PC-9 (cell line): ENCODE measurements around the gene IRAK2. TPM values are rescaled to one million over a fixed set of nuclear protein-coding genes. Genes with fewer than 3 reads are reported as not detected.

Source experiments
- BruUV-seq: library from RNA; stranded (reverse); fragments of 400-500 nt; replicated peaks from 2 replicates; lab custom pipeline; 2021; lab: Mats Ljungman, UMichigan
- CTCF ChIA-PET: fragments of 300-600 bp; sonication (Branson Sonifier 250); formaldehyde crosslinking; loops from one replicate; lab custom pipeline; 2022; ENCODE audit warnings: antibody characterized with exemption; lab: Charles Lee
- POLR2A ChIA-PET: fragments of 300-600 bp; sonication (Branson Sonifier 250); formaldehyde crosslinking; loops from one replicate; lab custom pipeline; 2022; ENCODE audit warnings: antibody characterized with exemption; ENCODE audit not compliant: unreplicated experiment; lab: Charles Lee
- DNase-seq, 2 experiments: peaks; one replicate each; pipeline versions ENCODE4 v3.0.0 to v3.0.0-alpha.2; 2015 to 2022; ENCODE audit warnings: mixed read lengths in 1 of 2
- H2AFZ ChIP-seq: fragments of 200-600 bp; sonication (generic); 2 replicates; pipeline ENCODE4 v1.8.1; 2017; ENCODE audit warnings: antibody characterized with exemption
- H3F3A ChIP-seq: fragments of 200-600 bp; sonication (generic); 2 replicates; pipeline ENCODE4 v1.8.1; 2017; ENCODE audit warnings: antibody characterized with exemption, mild to moderate bottlenecking, low read depth; ENCODE audit not compliant: insufficient read depth
- H3K27ac ChIP-seq: fragments of 200-600 bp; sonication (generic); 2 replicates; pipeline ENCODE4 v1.6.1; 2016; ENCODE audit warnings: mixed run types
- H3K27me3 ChIP-seq: fragments of 200-600 bp; sonication (generic); 2 replicates; pipeline ENCODE4 v1.6.1; 2016; ENCODE audit warnings: low read depth, mixed run types; ENCODE audit not compliant: insufficient read depth
- H3K36me3 ChIP-seq: fragments of 200-600 bp; sonication (generic); 2 replicates; pipeline ENCODE4 v1.6.1; 2016; ENCODE audit warnings: low read depth, mixed run types
- H3K4me1 ChIP-seq: fragments of 200-600 bp; sonication (generic); replicated peaks from 2 replicates; pipeline ENCODE4 v1.6.1; 2016; ENCODE audit warnings: mixed run types; ENCODE audit not compliant: insufficient read depth
- H3K4me2 ChIP-seq: fragments of 200-600 bp; sonication (generic); 2 replicates; pipeline ENCODE4 v1.6.1; 2017; ENCODE audit warnings: mixed run types
- H3K4me3 ChIP-seq: fragments of 200-600 bp; sonication (generic); 2 replicates; pipeline ENCODE4 v1.6.1; 2016; ENCODE audit warnings: mixed run types
- H3K79me2 ChIP-seq: fragments of 200-600 bp; sonication (generic); 2 replicates; pipeline ENCODE4 v1.6.1; 2017; ENCODE audit warnings: low read depth, mixed run types
- H3K9me2 ChIP-seq: fragments of 200-600 bp; sonication (generic); 2 replicates; pipeline ENCODE4 v1.8.1; 2017; ENCODE audit warnings: mild to moderate bottlenecking; ENCODE audit not compliant: insufficient read depth
- H3K9me3 ChIP-seq: fragments of 200-600 bp; sonication (generic); 2 replicates; pipeline ENCODE4 v1.8.1; 2016; ENCODE audit warnings: low read depth; ENCODE audit not compliant: insufficient read depth
- H4K20me1 ChIP-seq: fragments of 200-600 bp; sonication (generic); 2 replicates; pipeline ENCODE4 v1.8.1; 2017; ENCODE audit not compliant: insufficient read depth
- CTCF ChIP-seq: fragments of 200-600 bp; sonication (generic); conservative IDR thresholded peaks from 2 replicates; pipeline ENCODE4 v1.6.1; 2017; ENCODE audit warnings: mixed run types, antibody characterized with exemption, mild to moderate bottlenecking, moderate library complexity
- EZH2 ChIP-seq: fragments of 200-600 bp; sonication (generic); IDR thresholded peaks from 2 replicates; pipeline ENCODE4 v1.8.0; 2017; ENCODE audit warnings: antibody characterized with exemption, low read depth
- intact Hi-C: fragments of 100-400 bp; cut with micrococcal nuclease; formaldehyde crosslinking; loops from one replicate; pipeline ENCODE4 v1.10.0; 2022; ENCODE audit not compliant: unreplicated experiment
- total RNA-seq: library from RNA; stranded (reverse); gene quantifications from 2 replicates; pipeline ENCODE4 v1.2.3, GENCODE V29; 2021

The IRAK2 gene
- total RNA-seq, 1 experiment from 2014 or later: 2.7 TPM

- peaks cover 13% of the 10 kb centered on the region for H4K20me1 ChIP-seq
- no peaks in the 10 kb centered on the region for H3K27me3 ChIP-seq
- TF ChIP-seq CTCF (no peak), EZH2 (no peak)
- CTCF ChIA-PET: no interaction called here
- H3K27ac ChIP-seq: no peak overlapping the region
- no peaks in the 10 kb centered on the region for H3K9me2 ChIP-seq
- no peaks in the 10 kb centered on the region for H3K9me3 ChIP-seq
- H3K36me3 ChIP-seq: peaks cover 20% of the 10 kb centered on the region
- no peak overlapping the region for H2AFZ ChIP-seq
- H3K4me1 ChIP-seq: no peaks in the 10 kb centered on the region
- intact Hi-C loops: no loop called here
- no peak for DNase-seq
- H3K79me2 ChIP-seq: peaks cover 4% of the 10 kb centered on the region; the same call in 1 of the 2 replicates
- H3K4me3 ChIP-seq: no peak overlapping the region
- H3F3A ChIP-seq: no peaks in the 10 kb centered on the region; the same call in 1 of the 2 replicates
- POLR2A ChIA-PET: no interaction called here
- H3K4me2 ChIP-seq: no peak overlapping the region
- BruUV-seq: no TSS peak
Observed at GRCh38 chr3:10280571-10280970, 115.9 kb downstream of the IRAK2 start.

GRCh38 chr3:10281951-10282350 is 117.2 kb downstream of the IRAK2 start:
- BruUV-seq: no TSS peak

GRCh38 chr3:10283638-10284037 is 118.9 kb downstream of the IRAK2 start:
- no peaks in the 10 kb centered on the region for H3K79me2 ChIP-seq
- DNase-seq: no peak
- ChIA-PET POLR2A (no interaction called here), CTCF (no interaction called here)
- no peak overlapping the region for H3K27ac ChIP-seq
- no peaks in the 10 kb centered on the region for H3K27me3 ChIP-seq
- no peak overlapping the region for H3K4me2 ChIP-seq
- no peak overlapping the region for H2AFZ ChIP-seq
- H3F3A ChIP-seq: no peaks in the 10 kb centered on the region; the same call in 1 of the 2 replicates
- peaks cover 17% of the 10 kb centered on the region for H3K36me3 ChIP-seq
- H3K9me3 ChIP-seq: no peaks in the 10 kb centered on the region
- TF ChIP-seq EZH2 (no peak), CTCF (no peak)
- H3K4me3 ChIP-seq: no peak overlapping the region
- peaks cover 7% of the 10 kb centered on the region; the same call in 1 of the 2 replicates for H4K20me1 ChIP-seq
- no TSS peak for BruUV-seq
- H3K9me2 ChIP-seq: no peaks in the 10 kb centered on the region
- intact Hi-C loops: no loop called here
- H3K4me1 ChIP-seq: no peaks in the 10 kb centered on the region

More at GRCh38 chr3:10281951-10282350, 117.2 kb downstream of the IRAK2 start:
- Histone ChIP-seq H3K36me3 (peaks cover 19% of the 10 kb centered on the region), H3K9me2 (no peaks in the 10 kb centered on the region), H4K20me1 (peaks cover 8% of the 10 kb centered on the region), H3K27ac (no peak overlapping the region), H3K27me3 (no peaks in the 10 kb centered on the region), H3K4me2 (no peak overlapping the region), H2AFZ (no peak overlapping the region), H3K79me2 (no peaks in the 10 kb centered on the region), H3K9me3 (no peaks in the 10 kb centered on the region), H3K4me1 (no peaks in the 10 kb centered on the region), H3F3A (no peaks in the 10 kb centered on the region; the same call in 1 of the 2 replicates), H3K4me3 (no peak overlapping the region)
- CTCF ChIA-PET: no interaction called here
- POLR2A ChIA-PET: no interaction called here
- intact Hi-C loops: no loop called here
- no peak for DNase-seq
- no peak for TF ChIP-seq CTCF
- TF ChIP-seq EZH2: no peak
